H1 (cell line): ENCODE results near the gene NAA16. TPM values are rescaled to one million over a fixed set of nuclear protein-coding genes. Genes with fewer than 3 reads are reported as not detected.

Experiments
- CTCF ChIA-PET: fragments of 300-600 bp; sonication (Branson Sonifier 250); formaldehyde crosslinking; loops from one replicate; lab custom pipeline; 2021; ENCODE audit not compliant: partially characterized antibody; lab: Charles Lee
- POLR2A ChIA-PET: fragments of 300-600 bp; sonication (Branson Sonifier 250); formaldehyde crosslinking; loops from one replicate; lab custom pipeline; 2021; ENCODE audit warnings: inconsistent platforms; ENCODE audit not compliant: partially characterized antibody; lab: Charles Lee
- DNase-seq, 2 experiments: peaks; one replicate each; pipeline versions ENCODE4 v3.0.0 to v3.0.0-alpha.2; 2010 to 2022; ENCODE audit warnings: low spot score in 2 of 2, low read depth in 1 of 2, mixed read lengths in 1 of 2
- FAIRE-seq: peaks from 2 replicates; lab custom pipeline; 2011; peaks lifted over from hg19 to GRCh38; lab: Jason Lieb, UNC
- H2AFZ ChIP-seq: 2 replicates; pipeline ENCODE4 v1.8.1; 2012; ENCODE audit warnings: low read length, inconsistent platforms
- H2AK5ac ChIP-seq: 2 replicates; pipeline ENCODE4 v1.6.1; 2013; ENCODE audit warnings: low read depth, low read length
- H2BK120ac ChIP-seq: replicated peaks from 2 replicates; pipeline ENCODE3; 2013; ENCODE audit warnings: low read depth, low read length, inconsistent platforms
- H2BK12ac ChIP-seq: 2 replicates; pipeline ENCODE4 v1.6.1; 2013; ENCODE audit warnings: low read depth, low read length
- H2BK15ac ChIP-seq: 2 replicates; pipeline ENCODE4 v1.6.1; 2013; ENCODE audit warnings: low read length
- H2BK20ac ChIP-seq: 2 replicates; pipeline ENCODE4 v1.6.1; 2013; ENCODE audit warnings: low read length
- H2BK5ac ChIP-seq: 2 replicates; pipeline ENCODE4 v1.6.1; 2013; ENCODE audit warnings: low read depth, low read length
- H3K14ac ChIP-seq: 2 replicates; pipeline ENCODE4 v1.6.1; 2013; ENCODE audit warnings: inconsistent platforms; ENCODE audit not compliant: insufficient read length
- H3K18ac ChIP-seq: 2 replicates; pipeline ENCODE4 v1.6.1; 2013; ENCODE audit warnings: low read length; ENCODE audit errors: extremely low read depth
- H3K23ac ChIP-seq: 2 replicates; pipeline ENCODE4 v1.6.1; 2013; ENCODE audit warnings: inconsistent platforms; ENCODE audit not compliant: insufficient read length
- H3K23me2 ChIP-seq: 2 replicates; pipeline ENCODE4 v1.6.1; 2013; ENCODE audit warnings: low read depth, low read length
- H3K27ac ChIP-seq: 2 replicates; pipeline ENCODE4 v1.6.1; 2011; ENCODE audit warnings: low read depth, low read length, inconsistent platforms
- H3K27me3 ChIP-seq, 4 experiments: replicated peaks in 1 of 4; 1 replicate in 1 of 4; 2 replicates in 3 of 4; pipeline versions ENCODE4 v1.6.1 to v1.8.1; 2011 to 2013; ENCODE audit warnings: low read length in 3 of 4, mild to moderate bottlenecking in 3 of 4, inconsistent platforms in 2 of 4, mixed read lengths in 2 of 4, moderate library complexity in 1 of 4; ENCODE audit not compliant: control insufficient read depth in 3 of 4, insufficient read depth in 3 of 4; ENCODE audit errors: extremely low read depth in 1 of 4
- H3K36me3 ChIP-seq, 4 experiments: 2 replicates each; pipeline versions ENCODE4 v1.6.1 to v1.8.1; 2011 to 2013; ENCODE audit warnings: mild to moderate bottlenecking in 4 of 4, low read length in 3 of 4, moderate library complexity in 2 of 4, control low read depth in 1 of 4, inconsistent platforms in 1 of 4; ENCODE audit not compliant: insufficient read depth in 4 of 4, control insufficient read depth in 2 of 4
- H3K4ac ChIP-seq: replicated peaks from 2 replicates; pipeline ENCODE3; 2013; ENCODE audit warnings: low read length, low read depth, mixed read lengths, inconsistent platforms; ENCODE audit not compliant: insufficient read length
- H3K4me1 ChIP-seq, 4 experiments: replicated peaks in 1 of 4; 1 replicate in 1 of 4; 2 replicates in 3 of 4; pipeline versions ENCODE4 v1.6.1 to v1.8.1; 2011 to 2013; ENCODE audit warnings: low read length in 3 of 4, inconsistent platforms in 2 of 4, mixed read lengths in 1 of 4; ENCODE audit not compliant: insufficient read depth in 4 of 4, control insufficient read depth in 3 of 4
- H3K4me2 ChIP-seq, 2 experiments: 2 replicates each; pipeline versions ENCODE4 v1.6.1 to v1.8.1; 2011 to 2013; ENCODE audit warnings: low read depth in 2 of 2, low read length in 2 of 2, control low read depth in 1 of 2, inconsistent platforms in 1 of 2, mild to moderate bottlenecking in 1 of 2; ENCODE audit not compliant: insufficient read depth in 1 of 2
- H3K4me3 ChIP-seq, 4 experiments: fragments of 200-600, 300-600 bp in 1 of 4; sonication (generic), shearing (Covaris generic), sonication (Bioruptor Twin) in 1 of 4; 2 replicates each; pipeline versions ENCODE4 v1.5.1 to v1.8.1; 2011 to 2016; ENCODE audit warnings: low read length in 4 of 4, low read depth in 3 of 4, control low read depth in 2 of 4, inconsistent platforms in 2 of 4, mild to moderate bottlenecking in 2 of 4, mixed read lengths in 1 of 4, moderate library complexity in 1 of 4; ENCODE audit not compliant: insufficient read depth in 2 of 4; ENCODE audit errors: extremely low read depth in 1 of 4
- H3K56ac ChIP-seq: replicated peaks from 2 replicates; pipeline ENCODE3; 2013; ENCODE audit warnings: low read depth, mild to moderate bottlenecking, mixed read lengths, low read length, inconsistent platforms; ENCODE audit not compliant: insufficient read length
- H3K79me1 ChIP-seq: 2 replicates; pipeline ENCODE4 v1.6.1; 2013; ENCODE audit warnings: low read depth, low read length, control low read depth
- H3K79me2 ChIP-seq, 2 experiments: 2 replicates each; pipeline versions ENCODE4 v1.6.1 to v1.8.1; 2012 to 2013; ENCODE audit warnings: low read length in 2 of 2, mild to moderate bottlenecking in 2 of 2, inconsistent platforms in 1 of 2; ENCODE audit not compliant: insufficient read depth in 2 of 2, control insufficient read depth in 1 of 2
- H3K9ac ChIP-seq, 4 experiments: replicated peaks in 1 of 4; 1 replicate in 1 of 4; 2 replicates in 3 of 4; pipeline versions ENCODE4 v1.6.1 to v1.8.1; 2011 to 2013; ENCODE audit warnings: low read depth in 3 of 4, low read length in 3 of 4, control low read depth in 2 of 4, mild to moderate bottlenecking in 2 of 4, moderate library complexity in 2 of 4, inconsistent platforms in 1 of 4; ENCODE audit errors: extremely low read depth in 1 of 4
- H3K9me3 ChIP-seq, 2 experiments: 2 replicates each; pipeline versions ENCODE4 v1.6.1 to v1.8.1; 2012 to 2013; ENCODE audit warnings: mild to moderate bottlenecking in 2 of 2, moderate library complexity in 2 of 2, control low read depth in 1 of 2, inconsistent platforms in 1 of 2, low read depth in 1 of 2, low read length in 1 of 2, mixed read lengths in 1 of 2; ENCODE audit not compliant: insufficient read depth in 2 of 2
- H4K20me1 ChIP-seq, 2 experiments: replicated peaks in 1 of 2; 2 replicates each; pipeline versions ENCODE3 to v1.8.1; 2011 to 2013; ENCODE audit warnings: inconsistent platforms in 2 of 2, low read length in 2 of 2, mild to moderate bottlenecking in 1 of 2; ENCODE audit not compliant: insufficient read depth in 2 of 2, control insufficient read depth in 1 of 2
- H4K5ac ChIP-seq: 2 replicates; pipeline ENCODE4 v1.6.1; 2013; ENCODE audit warnings: low read length, low read depth, mixed read lengths, inconsistent platforms; ENCODE audit not compliant: insufficient read length
- H4K8ac ChIP-seq: 2 replicates; pipeline ENCODE4 v1.8.0; 2013; ENCODE audit warnings: mild to moderate bottlenecking, moderate library complexity, low read length, inconsistent platforms; ENCODE audit not compliant: insufficient read depth; ENCODE audit errors: extremely low read depth
- H4K91ac ChIP-seq: replicated peaks from 2 replicates; pipeline ENCODE3; 2013; ENCODE audit warnings: low read length, mixed read lengths, inconsistent platforms; ENCODE audit not compliant: insufficient read length
- ASH2L ChIP-seq: fragments of 200-600, 300-600 bp; sonication (generic); IDR thresholded peaks from one replicate; pipeline ENCODE4 v1.7.1; 2017; ENCODE audit warnings: low read length
- CBX5 ChIP-seq: fragments of 300-800, 300-1000 bp; sonication (generic); IDR thresholded peaks from 2 replicates; pipeline ENCODE4 v1.7.1; 2016; ENCODE audit warnings: antibody characterized with exemption, low read length, low read depth
- EP300 ChIP-seq, 2 experiments: IDR thresholded peaks; 1 replicate in 1 of 2; 2 replicates in 1 of 2; pipeline ENCODE4 v1.6.1; 2011 to 2012; ENCODE audit warnings: low read depth in 2 of 2, low read length in 2 of 2, mild to moderate bottlenecking in 2 of 2, borderline replicate concordance in 1 of 2, inconsistent platforms in 1 of 2, moderate library complexity in 1 of 2
- FOSL1 ChIP-seq: IDR thresholded peaks from 2 replicates; pipeline ENCODE4 v1.6.1; 2011; ENCODE audit warnings: mild to moderate bottlenecking, low read depth, low read length, moderate library complexity; ENCODE audit not compliant: insufficient read depth
- GTF2F1 ChIP-seq: IDR thresholded peaks from 2 replicates; pipeline ENCODE4 v1.6.1; 2012; ENCODE audit warnings: low read depth, low read length, improper control_type of control experiment, borderline replicate concordance
- JUND ChIP-seq: IDR thresholded peaks from 2 replicates; pipeline ENCODE4 v1.6.1; 2011; ENCODE audit warnings: mild to moderate bottlenecking, improper control_type of control experiment, low read length
- NRF1 ChIP-seq: IDR thresholded peaks from 2 replicates; pipeline ENCODE4 v1.6.1; 2011; ENCODE audit warnings: mild to moderate bottlenecking, low read depth, low read length, improper control_type of control experiment
- SIRT6 ChIP-seq: IDR thresholded peaks from one replicate; pipeline ENCODE4 v1.7.1; 2012; ENCODE audit warnings: low read length, inconsistent platforms
- SRF ChIP-seq: IDR thresholded peaks from 2 replicates; pipeline ENCODE4 v1.6.1; 2011; ENCODE audit warnings: mild to moderate bottlenecking, low read depth, low read length, moderate library complexity
- TAF1 ChIP-seq: IDR thresholded peaks from 2 replicates; pipeline ENCODE4 v1.6.1; 2011; ENCODE audit warnings: mild to moderate bottlenecking, low read depth, low read length
- TBP ChIP-seq: IDR thresholded peaks from 2 replicates; pipeline ENCODE4 v1.6.1; 2011; ENCODE audit warnings: low read depth, low read length, improper control_type of control experiment
- TEAD4 ChIP-seq: IDR thresholded peaks from 2 replicates; pipeline ENCODE4 v1.6.1; 2012; ENCODE audit warnings: low read depth, low read length, inconsistent platforms, mixed read lengths
- WGBS, 2 experiments: shearing (Covaris generic) in 1 of 2; methylation state at CpG; one replicate each; pipeline versions ENCODE4 v1.1.6 to v1.1.7; 2013 to 2015; ENCODE audit warnings: low lambda C conversion rate in 2 of 2, mixed read lengths in 2 of 2, inconsistent platforms in 1 of 2, low coverage in 1 of 2, missing lambda C conversion rate in 1 of 2; ENCODE audit not compliant: insufficient replicate concordance in 2 of 2, insufficient coverage in 1 of 2, insufficient read length in 1 of 2; ENCODE audit errors: extremely low coverage in 1 of 2, missing lambda C conversion rate in 1 of 2; 5-methylcytosine and 5-hydroxymethylcytosine counted together
- polyA plus RNA-seq, 7 experiments: library from polyadenylated mRNA; depleted of rRNA in 3 of 7; stranded (reverse) in 5 of 7; unstranded in 2 of 7; fragments of >200 nt in 5 of 7; fragments of 200-250 nt in 2 of 7; gene quantifications; 1 replicate in 5 of 7; 2 replicates in 1 of 7; 4 replicates in 1 of 7; pipeline versions ENCODE4 v1.2.1 to v1.2.3, GENCODE V29; 2011 to 2013; ENCODE audit warnings: missing spikeins in 2 of 7, mixed read lengths in 2 of 7
- total RNA-seq: library from RNA; stranded (reverse); fragmentation: NEBNext Ultra II Directional; extraction: Animal tissue kit (Norgen Biotek cat#: 25700); gene quantifications from 2 replicates; pipeline ENCODE4 v1.2.1, GENCODE V29; 2021
- TF ChIP-seq, protein P1 (sequence below): IDR thresholded peaks from 2 replicates; pipeline ENCODE4 v1.6.1; 2011; ENCODE audit warnings: low read length, improper control_type of control experiment
- TF ChIP-seq, protein P2 (sequence below): IDR thresholded peaks from 2 replicates; pipeline ENCODE4 v1.6.1; 2012; ENCODE audit warnings: inconsistent platforms

The NAA16 gene
- total and polyA plus RNA-seq, 2 of the 8 experiments (the other 6 are each of a cell fraction or from before 2014, with no cell fraction given) = 11.4 to 40.0 TPM

DNA sequence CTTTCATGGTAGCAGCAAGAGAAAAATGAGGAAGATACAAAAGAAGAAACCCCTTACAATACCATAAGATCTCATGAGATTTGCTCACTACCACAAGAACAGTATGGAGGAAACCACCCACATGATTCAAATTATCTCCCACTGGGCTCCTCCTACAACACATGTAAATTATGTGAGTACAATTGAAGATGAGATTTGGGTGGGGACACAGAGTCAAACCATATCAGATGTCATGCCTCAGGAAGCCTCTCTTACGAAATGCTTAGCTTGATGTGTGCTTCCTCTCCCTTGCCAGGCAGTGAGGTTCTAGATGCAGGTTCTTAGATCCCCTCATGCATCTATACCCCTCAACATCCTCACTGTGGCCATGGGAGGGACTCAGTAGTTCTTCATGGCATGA is 83.1 kb downstream of the NAA16 start:
- H3K9me3 ChIP-seq = no peaks in the 10 kb centered on the region
- no peak overlapping the region for H3K27ac ChIP-seq
- no peak overlapping the region for H2AFZ ChIP-seq
- no peaks in the 10 kb centered on the region for H3K36me3 ChIP-seq
- no peak overlapping the region for H3K23ac ChIP-seq
- H3K4ac ChIP-seq = no peak overlapping the region
- H4K91ac ChIP-seq = no peak overlapping the region
- H3K4me1 ChIP-seq = no peaks in the 10 kb centered on the region
- DNase-seq (no peak), FAIRE-seq (no peak)
- H2BK12ac ChIP-seq = no peak overlapping the region
- no peak overlapping the region for H3K56ac ChIP-seq
- no peak overlapping the region for H3K4me2 ChIP-seq
- H4K20me1 ChIP-seq = no peaks in the 10 kb centered on the region
- no peaks in the 10 kb centered on the region for H3K79me1 ChIP-seq
- no peak overlapping the region for H2AK5ac ChIP-seq
- ChIA-PET CTCF (no interaction called here), POLR2A (no interaction called here)
- no peaks in the 10 kb centered on the region for H3K79me2 ChIP-seq
- 89% methylated on average over 1 of the region's 1 CpG; no CpG with 5 or more reads in 1 of the 2 experiments for WGBS, 2 experiments
- no peak overlapping the region for H3K9ac ChIP-seq
- no peak overlapping the region for H4K8ac ChIP-seq
- H2BK15ac ChIP-seq = no peak overlapping the region
- no peaks in the 10 kb centered on the region for H3K23me2 ChIP-seq
- no peak overlapping the region for H2BK120ac ChIP-seq
- no peak overlapping the region for H3K4me3 ChIP-seq
- H4K5ac ChIP-seq = no peak overlapping the region
- no peak overlapping the region for H2BK20ac ChIP-seq
- no peak overlapping the region for H3K14ac ChIP-seq
- no peak overlapping the region for H3K18ac ChIP-seq
- no peak overlapping the region for H2BK5ac ChIP-seq
- no peaks in the 10 kb centered on the region for H3K27me3 ChIP-seq
- TF ChIP-seq GTF2F1 (no peak), FOSL1 (no peak), ASH2L (no peak), TEAD4 (no peak), SRF (no peak), EP300 (IDR thresholded peaks at IDR 0.05; ENCODE audit: borderline replicate concordance in 1 of 2, low read depth in 2 of 2, low read length in 2 of 2) (no peak), SIRT6 (no peak), TAF1 (no peak), JUND (no peak), CBX5 (no peak), TBP (no peak), NRF1 (no peak)
- TF ChIP-seq, protein P1, sequence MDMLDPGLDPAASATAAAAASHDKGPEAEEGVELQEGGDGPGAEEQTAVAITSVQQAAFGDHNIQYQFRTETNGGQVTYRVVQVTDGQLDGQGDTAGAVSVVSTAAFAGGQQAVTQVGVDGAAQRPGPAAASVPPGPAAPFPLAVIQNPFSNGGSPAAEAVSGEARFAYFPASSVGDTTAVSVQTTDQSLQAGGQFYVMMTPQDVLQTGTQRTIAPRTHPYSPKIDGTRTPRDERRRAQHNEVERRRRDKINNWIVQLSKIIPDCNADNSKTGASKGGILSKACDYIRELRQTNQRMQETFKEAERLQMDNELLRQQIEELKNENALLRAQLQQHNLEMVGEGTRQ = no peak
- TF ChIP-seq, protein P2, sequence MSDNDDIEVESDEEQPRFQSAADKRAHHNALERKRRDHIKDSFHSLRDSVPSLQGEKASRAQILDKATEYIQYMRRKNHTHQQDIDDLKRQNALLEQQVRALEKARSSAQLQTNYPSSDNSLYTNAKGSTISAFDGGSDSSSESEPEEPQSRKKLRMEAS = no peak
